NCI-H748 treated with DMSO at 0.1 percent for 48 hours (cell line): ENCODE data around the gene DOCK2.
A peak's percentile ranks its signal among the peaks of the same experiment; 100 is the strongest.
"Not testable (repeated sequence)": the region's sequence is repeated elsewhere in the genome, so short reads cannot be mapped to it uniquely, and the experiment has no call there.

ENCODE experiments used
- DNase-seq: peaks from one replicate; lab custom pipeline; 2025; lab: John Stamatoyannopoulos, UW

The DOCK2 gene

DNA sequence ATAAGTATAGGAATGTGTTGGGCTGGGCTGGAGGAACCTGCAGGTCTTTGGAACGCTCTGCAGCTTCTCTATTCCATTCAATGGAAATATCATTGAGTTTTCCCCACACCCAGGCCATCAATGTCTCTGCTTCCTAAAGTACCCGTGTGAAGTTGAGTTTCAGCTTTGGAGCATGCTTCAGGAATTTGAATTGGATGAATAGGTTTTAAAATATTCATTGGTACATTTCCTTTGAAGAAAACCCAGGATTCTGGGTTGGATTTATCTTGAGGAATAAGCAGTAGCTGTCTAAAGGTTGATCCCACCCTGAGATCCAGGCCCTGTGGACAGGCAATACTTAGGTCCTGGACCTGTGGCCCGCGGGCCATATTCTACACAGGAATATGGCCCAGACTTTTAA lies 306.0 kb downstream of the DOCK2 start:
- no peak for DNase-seq

DNA sequence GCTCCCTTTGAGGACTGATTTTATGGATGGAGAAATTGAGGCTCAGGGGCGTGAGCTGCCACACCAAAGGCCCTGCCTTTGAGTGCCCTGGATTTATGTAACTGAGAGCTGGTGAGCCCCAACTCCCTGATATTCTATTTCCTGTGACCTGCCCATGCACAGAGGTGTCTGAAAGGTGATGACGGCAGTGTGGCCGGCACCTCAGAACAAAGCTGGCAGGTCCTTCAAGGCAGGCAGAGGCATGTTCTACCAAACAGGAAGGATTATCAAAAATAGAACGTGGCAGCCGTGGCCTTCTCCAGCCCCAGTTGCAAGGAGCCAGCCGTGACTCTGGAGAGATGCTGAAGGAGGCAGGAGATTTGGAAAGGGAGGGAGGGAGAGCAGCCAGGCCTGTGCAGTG lies 307.0 kb downstream of the DOCK2 start:
- no peak for DNase-seq

DNA sequence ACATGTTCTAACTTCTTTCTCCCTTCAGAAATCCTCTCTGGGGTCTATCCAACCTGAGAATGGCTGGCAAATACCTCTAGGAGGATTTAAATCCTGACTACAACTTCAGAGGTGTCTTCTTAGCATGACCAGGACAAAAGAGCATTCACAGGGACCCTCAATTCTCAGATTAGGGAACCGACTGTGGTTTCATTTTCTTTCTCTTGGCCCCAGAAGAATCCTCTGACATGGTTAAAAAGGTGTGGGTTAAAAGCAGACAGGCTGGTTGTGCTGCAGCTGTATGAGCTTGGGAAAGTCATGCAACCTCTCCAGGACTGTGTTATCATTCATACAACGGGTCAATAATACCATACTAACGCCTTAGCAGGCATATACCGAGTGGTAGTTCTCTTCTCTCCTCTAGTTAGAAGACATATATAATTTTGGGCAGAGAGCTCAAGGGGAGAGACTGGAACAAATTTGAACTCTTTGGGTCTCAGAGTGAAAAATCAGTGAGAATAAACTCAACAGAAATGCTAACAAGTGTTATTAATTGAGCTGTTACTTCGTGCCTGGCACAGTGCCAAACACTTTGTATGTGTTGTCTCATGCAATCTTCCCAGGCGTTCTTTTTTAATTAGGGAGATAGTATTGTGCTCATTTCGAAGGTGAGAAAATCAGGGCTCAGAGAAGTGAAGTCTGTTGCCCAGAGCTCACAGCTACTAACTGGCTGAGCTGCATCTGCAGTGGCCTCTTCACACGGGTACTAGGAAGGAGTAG lies 308.0 kb downstream of the DOCK2 start:
- no peak for DNase-seq

DNA sequence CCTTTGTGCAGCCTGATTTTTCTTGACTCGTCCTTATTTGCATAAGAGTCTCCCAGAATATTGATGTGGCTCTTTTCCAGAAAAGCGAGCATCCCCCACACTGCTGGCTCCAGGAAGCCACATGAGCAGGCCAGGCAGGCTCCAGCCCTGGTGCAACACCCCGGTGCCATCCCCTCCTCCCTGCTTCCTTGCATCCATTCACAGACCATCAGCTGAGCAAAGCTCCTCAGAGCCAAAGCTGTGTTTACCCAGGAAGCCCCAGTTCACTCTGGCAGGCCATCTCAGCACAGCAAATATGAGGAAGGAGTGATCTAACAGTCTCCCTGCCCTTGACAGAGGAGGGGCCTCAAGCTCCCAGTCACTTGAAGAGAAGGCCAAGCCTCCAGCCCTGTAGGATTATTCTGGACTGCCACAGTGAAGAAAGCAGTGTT lies 308.8 kb downstream of the DOCK2 start:
- DNase-seq, result no peak

DNA sequence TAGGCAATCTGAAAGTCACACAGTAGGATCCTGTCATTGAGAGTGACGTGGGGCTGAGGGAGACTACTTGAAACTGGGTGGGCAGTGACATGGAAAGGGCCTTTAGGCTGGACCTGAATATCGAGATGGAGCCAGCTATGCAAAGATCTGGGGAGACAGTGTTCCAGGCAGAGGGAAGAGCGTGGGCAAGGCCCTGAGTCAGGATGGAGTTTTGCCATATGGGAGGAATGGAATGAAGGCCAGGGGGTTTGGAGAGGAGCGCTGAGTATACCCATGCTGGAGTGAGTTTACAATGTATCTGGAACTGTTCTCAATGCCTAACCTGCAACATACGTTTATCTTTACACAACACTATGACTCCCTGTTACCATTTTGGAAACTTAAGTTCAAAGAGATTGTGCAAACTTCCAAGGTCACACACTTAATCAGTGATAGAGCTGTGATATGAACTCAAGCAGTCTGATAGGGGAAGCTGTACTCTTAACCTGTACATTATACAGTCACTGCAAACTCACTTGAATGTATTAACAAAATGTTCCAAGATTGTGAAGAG lies 309.7 kb downstream of the DOCK2 start:
- no peak for DNase-seq

DNA sequence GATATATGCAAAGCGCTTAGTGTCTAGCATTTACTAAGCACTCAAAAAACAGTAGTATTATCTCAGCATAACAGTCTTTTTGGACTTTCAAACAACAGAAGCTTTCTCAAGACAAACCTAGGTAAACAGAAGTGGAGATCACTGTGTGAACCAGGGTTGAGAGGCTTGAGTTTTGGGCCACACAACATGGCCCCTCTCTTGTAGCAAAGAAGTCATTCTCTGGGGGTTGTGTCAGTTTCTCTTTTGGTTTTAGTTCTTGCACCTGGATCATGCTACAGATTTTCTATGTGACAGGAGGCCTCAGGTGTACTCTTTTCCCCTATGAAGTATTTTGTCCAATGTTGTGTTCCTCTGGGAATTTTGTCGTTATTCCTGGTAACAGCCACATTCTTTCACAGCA lies 313.3 kb downstream of the DOCK2 start:
- no peak for DNase-seq

DNA sequence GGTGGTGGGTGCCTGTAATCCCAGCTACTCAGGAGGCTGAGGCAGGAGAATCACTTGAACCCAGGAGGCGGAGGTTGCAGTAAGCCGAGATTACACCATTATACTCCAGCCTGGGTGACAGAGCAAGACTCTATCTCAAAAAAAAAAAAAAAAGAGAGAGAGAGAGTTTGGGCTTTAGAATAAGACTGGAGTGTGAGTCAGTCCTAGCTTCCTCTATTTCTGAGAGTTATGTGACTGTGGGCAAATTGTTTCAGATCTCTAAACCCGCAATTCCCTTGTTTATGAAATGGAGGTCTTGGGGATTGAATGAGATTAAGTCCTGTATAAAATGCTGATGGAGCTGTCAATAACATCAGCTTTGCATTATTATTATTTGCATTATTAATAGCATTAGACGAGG lies 316.1 kb downstream of the DOCK2 start:
- not testable (repeated sequence) for DNase-seq

DNA sequence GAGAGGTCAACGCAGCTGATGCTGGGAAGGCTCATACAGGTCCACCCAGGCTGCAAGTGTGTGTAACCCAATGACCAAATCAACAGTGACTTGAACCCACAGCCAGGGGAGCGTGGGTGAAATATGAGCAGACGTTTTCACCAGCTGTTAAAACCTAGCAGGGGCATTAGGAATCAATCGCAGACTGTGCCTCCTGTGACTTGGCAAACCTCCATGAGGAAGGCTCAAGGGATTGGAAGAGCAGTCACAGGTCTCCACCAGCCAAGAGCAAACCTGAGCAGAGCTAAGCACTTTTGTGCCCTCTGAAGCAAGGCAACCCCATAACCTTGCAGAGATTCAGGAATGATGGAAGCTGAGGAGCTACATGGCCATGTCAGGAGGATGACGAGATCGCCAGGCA lies 317.7 kb downstream of the DOCK2 start:
- no peak for DNase-seq

DNA sequence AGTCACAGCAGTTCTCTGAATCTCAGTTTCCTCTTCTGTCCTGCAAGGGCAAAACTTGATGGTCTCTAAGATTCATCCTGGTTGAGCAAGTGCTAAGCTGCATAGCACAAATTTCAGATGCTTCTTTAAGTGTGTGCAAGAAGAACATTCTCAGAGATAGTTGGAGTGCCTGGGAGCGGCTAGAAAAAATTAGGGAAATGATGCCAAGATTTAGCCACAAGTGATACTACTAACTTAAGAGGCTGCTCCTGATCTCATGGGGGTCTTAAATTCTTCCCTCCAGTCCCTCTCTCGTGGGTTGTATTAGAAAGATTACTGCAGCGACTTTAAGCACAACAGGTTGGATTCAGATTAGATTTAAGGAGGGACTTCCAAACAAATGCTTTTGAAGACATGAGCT lies 319.1 kb downstream of the DOCK2 start:
- DNase-seq, result no peak

DNA sequence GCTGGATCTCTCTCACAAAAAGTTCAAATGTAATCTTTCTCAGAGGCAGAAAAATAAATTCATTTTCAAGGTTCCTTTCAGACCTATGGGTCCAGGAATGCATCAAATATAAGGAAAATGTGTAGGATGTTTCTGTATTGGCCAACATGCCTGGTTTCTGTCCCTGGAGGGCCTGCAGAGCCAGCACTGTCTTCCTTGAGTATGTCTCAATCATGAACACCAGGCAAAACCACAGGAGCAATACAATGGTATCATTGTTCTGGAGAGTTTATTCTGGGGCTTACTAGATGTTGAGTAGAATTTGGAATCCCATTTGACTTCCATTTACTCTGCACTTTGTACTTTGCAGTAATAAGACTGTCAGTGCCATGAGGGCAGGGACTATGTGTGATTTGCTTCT lies 319.7 kb downstream of the DOCK2 start:
- no peak for DNase-seq

DNA sequence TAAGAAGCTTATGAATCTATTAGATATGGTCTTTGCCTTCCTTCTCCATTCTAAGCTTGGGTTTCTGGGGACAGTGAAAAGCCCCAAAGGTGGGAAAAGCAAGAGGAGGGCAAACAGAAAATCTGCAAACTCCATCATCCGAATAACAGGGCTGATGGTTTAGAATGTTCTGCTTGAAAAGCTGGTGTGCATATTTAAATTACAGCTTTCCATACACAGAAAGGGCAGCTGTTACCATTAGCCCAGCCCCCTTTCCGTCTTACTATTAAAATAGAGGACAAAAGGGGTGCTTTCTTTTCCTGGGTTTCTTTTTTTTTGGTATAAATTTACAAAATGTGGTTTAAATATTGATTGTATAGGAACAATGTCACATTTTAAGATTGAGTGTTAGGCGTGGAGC lies 321.2 kb downstream of the DOCK2 start:
- no peak for DNase-seq

DNA sequence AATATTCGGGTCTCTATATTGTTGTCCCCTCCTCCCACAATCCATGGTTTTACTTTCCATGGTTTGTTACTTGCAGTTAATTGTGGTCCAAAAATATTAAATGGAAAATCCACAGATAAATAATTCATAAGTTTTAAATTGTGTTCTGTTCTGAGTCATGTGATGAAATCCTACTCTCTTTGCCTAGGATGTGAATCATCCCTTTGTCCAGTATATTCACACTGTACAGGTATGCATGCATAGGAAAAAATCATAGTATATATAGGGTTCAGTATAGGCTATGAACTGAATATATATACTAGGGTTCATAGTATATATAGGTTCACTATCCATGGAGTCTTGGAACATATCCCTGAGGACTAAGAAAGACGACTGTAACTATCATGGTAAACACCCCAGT lies 323.6 kb downstream of the DOCK2 start:
- no peak for DNase-seq

DNA sequence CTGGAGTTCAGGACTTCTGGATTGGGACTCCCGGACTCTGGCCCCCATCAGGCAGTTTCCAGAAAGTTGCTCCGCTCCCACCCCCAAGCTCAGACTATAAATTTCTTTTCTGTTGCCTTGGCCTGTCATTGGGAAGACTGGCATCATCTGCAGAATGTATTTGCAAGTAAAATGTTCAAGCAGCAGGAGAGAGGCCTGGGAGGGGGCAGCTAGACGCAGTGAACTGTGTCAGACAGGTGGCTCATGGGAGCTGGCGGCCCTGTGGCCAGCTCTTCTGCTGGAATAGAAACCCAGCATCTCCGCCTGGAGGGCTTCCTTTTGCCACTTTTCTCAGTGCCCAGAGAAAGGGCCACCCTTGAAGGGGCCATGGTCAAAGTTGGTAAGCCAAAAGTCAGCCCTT lies 327.2 kb downstream of the DOCK2 start:
- DNase-seq, result no peak

DNA sequence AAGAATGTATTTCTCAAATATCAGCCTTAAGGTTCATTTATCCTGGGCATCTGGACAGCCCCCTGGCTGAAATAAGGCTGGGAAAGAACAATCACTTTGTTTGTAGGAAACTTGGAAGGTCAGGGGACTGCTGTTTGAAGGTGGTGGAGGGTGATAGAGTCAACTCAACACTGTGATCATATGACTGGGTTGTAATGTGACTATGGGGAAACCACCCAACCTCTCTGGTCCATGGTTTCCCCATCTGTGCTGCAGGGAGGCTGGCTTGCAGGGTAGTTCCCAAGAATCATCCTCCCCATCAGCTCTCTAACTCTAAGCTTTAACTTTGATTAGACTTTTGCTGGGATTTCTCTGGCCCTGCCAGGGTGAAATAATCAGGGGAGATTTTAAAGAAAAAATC lies 333.3 kb downstream of the DOCK2 start:
- DNase-seq, result no peak

DNA sequence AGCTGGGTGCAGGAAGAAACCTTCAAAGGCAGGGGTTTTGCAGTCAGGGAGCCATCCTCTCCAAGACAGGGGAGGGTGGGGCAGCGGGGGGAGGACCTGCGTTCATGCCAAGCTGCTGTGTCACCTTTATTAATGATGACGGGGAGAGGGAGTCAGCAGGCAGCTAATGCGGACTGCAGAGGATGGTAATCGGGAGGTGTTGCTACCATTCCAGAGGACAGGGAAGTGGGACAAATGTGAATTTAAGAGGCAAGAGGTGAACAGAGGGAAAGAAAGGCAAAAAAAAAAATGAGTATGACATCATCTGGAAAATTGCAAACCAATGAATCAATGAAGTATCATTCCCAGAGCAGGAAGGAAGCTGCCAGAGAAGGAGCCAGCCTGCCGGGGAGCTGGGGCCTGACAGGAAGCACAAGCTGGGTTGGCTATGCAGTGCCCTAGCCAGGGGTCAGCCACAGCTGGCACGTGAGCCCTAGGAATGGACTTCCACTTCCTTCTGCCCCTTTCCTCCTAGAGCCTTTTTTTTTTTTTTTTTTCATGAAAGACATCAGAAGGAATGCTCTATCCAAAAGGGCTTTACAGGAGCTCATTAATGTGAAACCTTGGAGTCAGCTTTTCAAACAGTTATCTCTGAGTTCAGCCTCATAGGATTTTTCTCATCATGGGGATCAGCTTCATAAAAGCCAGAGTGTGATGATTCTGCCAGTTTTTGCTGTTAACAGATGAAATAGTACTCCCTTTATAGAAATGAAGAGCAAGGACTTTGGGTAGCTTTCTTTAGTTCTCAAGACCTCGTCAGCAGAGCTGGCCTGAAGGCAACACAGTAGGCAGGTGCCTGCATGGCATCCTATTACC lies 334.1 kb downstream of the DOCK2 start:
- no peak for DNase-seq

DNA sequence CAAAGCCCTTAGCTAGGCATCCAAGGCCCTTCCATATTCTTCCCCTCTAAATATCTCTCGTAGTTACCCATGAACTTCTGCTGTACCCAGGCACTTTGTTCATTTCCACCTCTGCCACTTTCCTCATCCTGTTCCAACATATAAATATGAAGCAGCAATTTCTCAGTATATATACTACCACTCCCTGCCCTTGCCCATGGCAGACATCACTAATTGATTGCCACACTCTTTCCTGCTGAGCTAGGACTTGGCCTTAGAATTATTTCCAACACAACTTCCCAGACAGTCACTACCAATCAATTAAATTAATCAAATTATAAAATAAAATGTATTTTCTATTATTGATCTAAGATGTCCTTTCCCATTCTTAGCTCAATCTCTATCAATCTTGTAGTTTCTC lies 334.7 kb downstream of the DOCK2 start:
- DNase-seq, result no peak

DNA sequence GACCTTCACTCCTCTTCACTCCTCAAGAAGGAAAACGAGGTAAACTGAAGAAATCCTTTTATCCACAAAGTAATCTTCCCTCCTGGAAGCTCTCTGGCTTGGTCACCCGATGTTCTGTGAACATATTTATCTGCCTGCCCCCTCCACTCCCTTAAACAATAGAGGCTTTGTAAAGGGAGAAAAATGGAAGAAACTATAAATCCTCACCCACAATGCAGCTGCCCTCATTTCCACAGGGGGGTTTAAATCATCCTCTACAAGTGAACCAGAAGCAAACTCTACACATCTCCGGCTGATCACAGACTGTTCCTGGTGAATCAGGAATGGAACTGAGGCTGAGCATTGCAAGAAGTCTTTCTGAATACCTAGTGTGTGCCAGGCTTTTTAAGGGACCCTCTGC lies 336.0 kb downstream of the DOCK2 start:
- DNase-seq, result no peak

DNA sequence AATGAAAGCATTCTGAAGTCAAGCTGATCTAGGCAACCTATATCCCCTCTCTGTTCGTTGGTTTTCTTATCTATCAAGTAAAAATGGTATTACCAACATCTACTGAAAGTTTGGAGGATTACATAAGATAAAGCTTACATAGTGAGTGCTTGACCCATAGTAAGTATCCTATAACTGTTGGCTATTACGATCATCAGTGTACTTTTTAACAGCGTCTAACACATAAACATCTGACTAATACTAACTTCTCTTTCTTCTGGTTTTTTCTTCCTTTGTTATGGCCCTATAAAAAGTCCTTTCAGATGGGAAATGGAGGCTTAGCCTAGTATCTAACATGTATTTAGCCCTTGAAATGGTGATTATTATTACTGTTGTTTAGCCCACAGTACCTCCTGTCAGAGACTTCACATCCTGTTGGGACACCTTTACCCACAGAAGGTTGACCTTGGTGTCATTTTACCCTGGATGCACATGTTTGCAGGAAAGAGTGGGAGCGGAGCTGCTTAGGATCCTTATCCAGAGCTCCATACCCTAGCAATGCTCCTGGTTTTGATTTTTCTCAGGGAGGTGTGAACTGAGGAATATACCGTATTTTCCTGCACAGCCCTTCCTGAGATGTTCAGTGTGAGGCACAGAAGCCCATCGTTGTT lies 337.2 kb downstream of the DOCK2 start:
- no peak for DNase-seq

DNA sequence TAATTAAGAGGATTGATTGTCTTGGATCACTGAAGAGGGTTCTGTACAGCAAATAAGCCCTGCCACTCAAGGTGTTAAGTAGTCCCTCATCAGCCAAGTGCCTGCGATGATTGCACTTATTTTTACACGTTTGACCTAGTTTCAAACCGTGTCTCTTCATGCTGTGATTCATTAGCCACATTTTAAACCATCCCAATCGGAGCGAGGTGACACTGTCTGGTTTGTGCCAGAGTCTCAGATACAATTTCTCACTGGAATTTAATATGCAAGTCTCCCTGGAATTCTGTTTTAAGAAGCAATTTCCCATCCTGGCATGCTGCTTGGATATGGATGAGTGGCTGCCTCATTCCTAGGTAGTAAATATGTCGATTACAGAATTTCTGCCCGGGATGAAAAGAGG lies 341.6 kb downstream of the DOCK2 start:
- DNase-seq, result no peak

DNA sequence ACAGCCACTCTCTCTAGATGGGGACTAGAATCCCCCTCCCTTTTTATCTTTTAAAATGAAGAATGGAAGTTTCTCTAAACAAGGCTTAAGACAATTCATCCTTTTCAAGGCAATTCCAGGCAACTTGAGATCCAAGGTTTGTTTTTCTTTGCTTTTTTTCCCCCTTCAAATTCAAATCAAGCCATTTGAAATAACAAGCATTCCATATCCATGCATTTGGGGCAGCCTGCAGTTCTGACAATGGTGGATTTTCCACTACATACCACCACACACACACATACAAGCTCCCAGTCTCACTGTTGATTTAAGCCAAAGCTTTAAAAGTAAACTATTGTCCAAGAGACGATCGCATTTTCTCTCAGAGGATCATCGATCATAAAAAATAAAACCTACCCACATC lies 342.8 kb downstream of the DOCK2 start:
- no peak for DNase-seq

DNA sequence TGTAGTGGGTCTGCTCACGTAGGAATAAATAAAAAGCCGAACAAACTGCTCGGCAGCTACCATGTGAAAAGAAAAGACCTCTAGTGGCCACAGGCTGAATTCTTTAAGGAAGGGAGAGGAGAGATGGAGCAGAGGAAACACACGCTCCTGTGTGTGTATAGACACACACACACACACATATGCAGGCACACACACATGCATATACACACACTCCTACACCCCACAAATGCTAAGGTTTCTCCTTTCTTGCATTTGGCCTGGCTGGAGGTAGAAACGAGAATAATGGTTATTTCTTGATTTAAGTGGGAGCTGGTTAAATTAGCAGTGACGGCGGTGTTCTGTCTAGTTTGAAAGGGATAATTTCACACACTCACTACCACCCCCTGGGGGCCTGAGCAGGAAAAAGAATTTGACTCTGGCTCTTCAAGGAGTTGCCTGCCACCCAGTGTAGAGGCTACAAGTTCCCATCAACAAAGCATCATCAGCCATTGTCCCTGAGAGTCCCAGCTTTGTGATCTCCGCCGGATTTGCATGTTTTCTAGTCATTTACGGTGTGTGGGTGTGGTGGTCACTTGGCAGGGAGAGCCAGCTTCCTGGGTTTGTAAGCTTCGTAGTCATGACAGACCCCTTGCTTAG lies 343.5 kb downstream of the DOCK2 start, which contains the start of gene INSYN2B:
TSS of gene INSYN2B (minus strand) at position 78 of the 636 bp plus-strand sequence. CDS start 96,597 bp downstream, outside the sequence.
- DNase-seq, result peak; percentile 87

DNA sequence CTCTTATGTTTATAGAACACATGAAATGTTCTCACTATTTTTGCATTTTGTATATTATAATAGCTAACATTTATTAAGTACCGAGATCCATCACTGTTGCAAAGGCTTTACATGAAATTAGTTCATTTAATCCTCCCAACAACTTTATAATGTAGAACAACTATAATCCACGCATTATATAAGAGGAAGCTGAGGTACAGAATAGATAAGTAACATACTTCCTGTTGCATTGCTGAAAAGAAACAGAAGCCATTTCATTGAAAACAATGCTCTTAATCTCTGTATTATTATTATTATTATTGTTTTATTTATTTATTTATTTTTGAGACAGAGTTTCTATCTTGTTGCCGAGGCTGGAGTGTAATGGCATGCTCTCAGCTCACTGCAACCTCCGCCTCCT lies 351.1 kb downstream of the DOCK2 start:
- DNase-seq, result no peak
